Testis (tissue), 3 donors: ENCODE results near the gene RNF166. TPM values are rescaled to one million over a fixed set of nuclear protein-coding genes. Genes with fewer than 3 reads are reported as not detected.

Source experiments
- DNase-seq: peaks from one replicate; pipeline ENCODE4 v3.0.0-alpha.2; 2019
- H3K27ac ChIP-seq, 2 donors: fragments of 200-600 bp; sonication (generic); one replicate each; pipeline ENCODE4 v1.5.1; 2019
- H3K27me3 ChIP-seq: fragments of 200-600 bp; sonication (generic); one replicate; pipeline ENCODE4 v1.5.1; 2019
- H3K36me3 ChIP-seq: fragments of 200-600 bp; sonication (generic); one replicate; pipeline ENCODE4 v1.5.1; 2017; ENCODE audit warnings: low read depth; ENCODE audit errors: missing control alignments
- H3K4me1 ChIP-seq: fragments of 200-600 bp; sonication (generic); one replicate; pipeline ENCODE4 v1.5.1; 2019
- H3K4me3 ChIP-seq, 2 donors: fragments of 200-600 bp; sonication (generic); one replicate each; pipeline ENCODE4 v1.5.1; 2017 to 2019
- H3K9me3 ChIP-seq: fragments of 200-600 bp; sonication (generic); one replicate; pipeline ENCODE4 v1.5.1; 2017
- CTCF ChIP-seq, 3 experiments: fragments of 450-650 bp in 2 of 3; fragments of 200-600 bp in 1 of 3; sonication (generic) in 1 of 3; IDR thresholded peaks; one replicate each; pipeline ENCODE4 v1.5.1; 2016 to 2019; ENCODE audit warnings: antibody characterized with exemption in 3 of 3, mild to moderate bottlenecking in 2 of 3, moderate library complexity in 1 of 3
- POLR2A ChIP-seq: fragments of 450-650 bp; IDR thresholded peaks from one replicate; pipeline ENCODE4 v1.6.1; 2017; ENCODE audit warnings: antibody characterized with exemption, mild to moderate bottlenecking, moderate library complexity
- WGBS, 2 donors: methylation state at CpG; one replicate each; pipeline ENCODE4 v1.1.5; 2018; 5-methylcytosine and 5-hydroxymethylcytosine counted together
- intact Hi-C: fragments of 100-400 bp; cut with DNase I; formaldehyde crosslinking; loops from one replicate; pipeline ENCODE4 v1.15.1; 2023; ENCODE audit warnings: low total_unique reads
- polyA plus RNA-seq: library from polyadenylated mRNA; stranded (reverse); fragments of 350-450 nt; fragmentation: Illumina TruSeq; extraction: RNeasy Lipid Tissue Mini Kit (QIAGEN cat#74804); gene quantifications from one replicate; pipeline ENCODE4 v1.2.3, GENCODE V29; 2014; ENCODE audit warnings: low read depth, low replicate concordance; ENCODE audit not compliant: insufficient read depth
- total RNA-seq, 2 donors: library from RNA; depleted of rRNA; stranded (reverse); fragments of >200 nt; gene quantifications; one replicate each; pipeline ENCODE4 v1.2.3, GENCODE V29; 2016

Gene RNF166
- total and polyA plus RNA-seq, 3 donors from 2014 or later: 18.3 to 41.3 (median 37.4) TPM

- 6% methylated on average over 21 to 33 of the region's 33 CpGs for WGBS, 2 donors
- no peak for DNase-seq
- no peak overlapping the region for H3K27ac ChIP-seq
- peak; percentile 5 to 36 (median 8) for TF ChIP-seq CTCF (IDR thresholded peaks at IDR 0.05)
- no peak for TF ChIP-seq POLR2A
- no peaks in the 10 kb centered on the region for H3K27me3 ChIP-seq
- H3K4me1 ChIP-seq: peaks cover 19% of the 10 kb centered on the region
- intact Hi-C loops: no loop called here
- no peaks in the 10 kb centered on the region for H3K9me3 ChIP-seq
- peak overlapping the region; percentile 44 to 48 for H3K4me3 ChIP-seq
- H3K36me3 ChIP-seq: no peaks in the 10 kb centered on the region
Measured at GRCh38 chr16:88685156-88686061, 20.8 kb downstream of the RNF166 start.

DNA sequence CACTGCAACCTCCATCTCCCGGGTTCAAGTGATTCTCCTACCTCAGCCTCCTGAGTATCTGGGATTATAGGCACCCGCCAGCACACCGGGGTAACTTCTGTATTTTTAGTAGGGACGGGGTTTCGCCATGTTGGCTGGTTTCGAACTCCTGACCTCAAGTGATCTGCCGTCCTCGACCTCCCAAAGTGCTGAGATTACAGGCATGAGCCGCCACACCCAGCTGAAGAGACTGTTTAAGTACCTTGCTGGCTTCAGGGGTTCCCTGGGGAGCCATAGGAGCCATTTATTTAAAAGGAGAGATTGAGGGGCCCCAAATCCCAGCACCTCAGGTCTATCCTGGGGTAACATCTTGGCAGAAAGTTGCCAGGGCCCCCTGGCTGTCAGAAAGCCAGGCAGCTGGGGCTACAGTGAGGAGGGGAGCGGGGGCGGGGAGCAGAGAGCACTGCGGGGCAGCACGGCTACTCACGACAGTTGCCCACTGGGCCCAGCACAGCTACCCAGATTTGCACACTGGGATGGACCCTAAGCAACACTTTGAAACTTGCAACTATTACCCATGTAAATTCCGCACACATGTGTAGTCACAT, 21.5 kb downstream of the RNF166 start:
- Histone ChIP-seq H3K9me3 (no peaks in the 10 kb centered on the region), H3K27ac (no peak overlapping the region), H3K4me1 (peaks cover 19% of the 10 kb centered on the region), H3K36me3 (no peaks in the 10 kb centered on the region), H3K4me3 (no peak overlapping the region), H3K27me3 (no peaks in the 10 kb centered on the region)
- no peak for DNase-seq
- TF ChIP-seq POLR2A (no peak), CTCF (IDR thresholded peaks at IDR 0.05) (no peak)
- intact Hi-C loops: no loop called here
- WGBS, 2 donors: 67 to 71% methylated on average over 13 to 15 of the region's 15 CpGs

DNA sequence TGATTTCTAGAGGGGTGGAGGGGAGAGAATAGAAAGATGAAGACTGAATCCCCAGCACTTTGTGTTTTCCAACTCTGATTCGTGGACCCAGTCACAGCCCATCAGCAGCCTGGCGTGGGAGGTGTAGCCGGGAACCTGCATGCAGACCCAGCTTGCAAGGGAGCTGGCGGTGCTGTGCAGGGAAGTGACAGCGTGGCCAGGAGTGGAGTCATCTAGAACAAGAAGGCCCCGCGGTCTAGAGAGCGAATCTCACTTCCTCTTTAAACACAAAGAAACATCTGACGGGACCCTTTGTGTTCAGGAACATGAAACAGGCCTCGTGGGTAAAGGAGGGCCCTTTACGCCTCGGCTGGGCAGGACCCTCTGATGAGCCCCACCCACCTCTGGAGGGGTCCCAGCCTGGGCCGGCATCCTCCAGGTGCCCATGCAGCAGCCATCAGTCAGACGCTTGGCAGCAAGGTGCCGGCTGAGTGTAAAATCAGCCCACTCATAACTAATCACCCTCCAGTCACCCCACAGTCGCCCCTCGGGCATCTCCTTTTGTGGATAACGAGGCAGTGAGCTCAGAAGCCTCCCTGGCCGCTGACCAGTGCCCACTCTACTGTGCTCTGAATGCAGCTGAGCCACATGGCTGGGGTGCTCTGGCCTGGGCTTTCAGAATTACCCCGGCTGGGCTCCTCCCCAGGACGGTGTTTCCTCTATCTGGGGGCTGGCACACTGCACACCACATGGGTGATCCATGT, 24.3 kb downstream of the RNF166 start:
- Histone ChIP-seq H3K4me1 (peaks cover 12% of the 10 kb centered on the region), H3K27ac (no peak overlapping the region)
- intact Hi-C loops: no loop called here

DNA sequence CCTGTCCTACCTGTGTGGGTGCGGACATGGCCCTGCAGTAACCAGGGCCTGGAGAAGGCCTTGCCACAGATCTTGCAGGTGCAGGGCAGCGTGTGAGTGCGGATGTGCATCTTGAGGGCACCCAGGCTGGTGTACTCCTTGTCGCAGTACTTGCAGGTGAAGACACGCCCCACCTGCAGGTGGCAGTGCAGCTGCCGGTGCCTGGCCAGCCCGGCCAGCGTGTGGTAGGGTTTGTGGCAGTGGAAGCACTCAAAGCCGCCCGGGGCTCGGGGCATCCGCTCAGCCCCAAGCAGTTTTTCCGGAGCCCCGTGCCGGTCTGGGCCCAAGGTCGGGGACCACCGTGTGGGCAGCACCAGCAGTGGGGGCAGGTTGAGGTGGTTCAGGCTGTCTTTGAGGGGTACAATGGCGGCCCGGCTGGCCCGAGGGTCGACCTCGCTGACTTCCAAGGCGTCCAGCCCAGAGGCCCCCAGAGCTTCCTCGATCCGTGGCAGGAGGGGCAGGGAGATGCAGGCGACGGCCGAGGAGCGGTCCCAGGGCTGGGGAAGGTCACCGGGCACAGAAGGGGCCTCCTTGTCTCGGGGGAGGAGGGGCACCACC, 25.0 kb downstream of the RNF166 start:
- DNase-seq: no peak
- no peaks in the 10 kb centered on the region for H3K36me3 ChIP-seq
- no peak for TF ChIP-seq CTCF (IDR thresholded peaks at IDR 0.05)
- no peak for TF ChIP-seq POLR2A
- no peak overlapping the region for H3K4me3 ChIP-seq
- 50 to 56% methylated on average over 5 to 29 of the region's 31 CpGs for WGBS, 2 donors
- peaks cover 8% of the 10 kb centered on the region for H3K4me1 ChIP-seq
- no peak overlapping the region for H3K27ac ChIP-seq
- H3K27me3 ChIP-seq: no peaks in the 10 kb centered on the region
- H3K9me3 ChIP-seq: no peaks in the 10 kb centered on the region
- intact Hi-C loops: no loop called here

More for the DNA sequence above, 24.3 kb downstream of the RNF166 start:
- Histone ChIP-seq H3K36me3 (no peaks in the 10 kb centered on the region), H3K4me3 (no peak overlapping the region), H3K9me3 (no peaks in the 10 kb centered on the region), H3K27me3 (no peaks in the 10 kb centered on the region)
- peak; percentile 65 for DNase-seq
- 27 to 37% methylated on average over 11 to 21 of the region's 21 CpGs for WGBS, 2 donors
- no peak for TF ChIP-seq POLR2A
- no peak for TF ChIP-seq CTCF (IDR thresholded peaks at IDR 0.05)
